GM18861 (cell line): ENCODE results near the gene TSPAN9.
A peak's percentile ranks its signal among the peaks of the same experiment; 100 is the strongest.

Experiments
- ATAC-seq: cut with Tn5 transposase; IDR thresholded peaks from one replicate; pipeline ENCODE4 v1.9.1; 2021; ENCODE audit not compliant: unreplicated experiment

Gene TSPAN9

DNA sequence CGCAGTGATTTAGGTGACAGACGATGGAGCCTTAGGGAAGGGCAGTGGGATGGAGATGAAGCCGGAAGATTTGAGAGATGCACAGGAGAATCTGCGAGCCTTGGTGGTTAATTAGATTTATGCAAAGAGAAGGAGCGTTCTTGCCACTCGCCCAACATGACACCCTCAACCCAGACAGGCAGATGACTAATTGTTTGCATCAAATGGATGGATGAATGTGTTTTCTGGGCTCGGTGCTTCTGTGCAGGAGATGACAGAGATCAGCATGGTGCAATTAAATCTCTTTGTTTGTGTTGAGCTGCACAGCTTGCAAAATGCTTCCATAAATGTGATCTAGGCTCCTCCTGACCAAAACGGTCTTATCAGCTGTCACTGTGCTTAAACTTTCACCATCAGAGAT lies 211.5 kb downstream of the TSPAN9 start:
- ATAC-seq, result no peak

DNA sequence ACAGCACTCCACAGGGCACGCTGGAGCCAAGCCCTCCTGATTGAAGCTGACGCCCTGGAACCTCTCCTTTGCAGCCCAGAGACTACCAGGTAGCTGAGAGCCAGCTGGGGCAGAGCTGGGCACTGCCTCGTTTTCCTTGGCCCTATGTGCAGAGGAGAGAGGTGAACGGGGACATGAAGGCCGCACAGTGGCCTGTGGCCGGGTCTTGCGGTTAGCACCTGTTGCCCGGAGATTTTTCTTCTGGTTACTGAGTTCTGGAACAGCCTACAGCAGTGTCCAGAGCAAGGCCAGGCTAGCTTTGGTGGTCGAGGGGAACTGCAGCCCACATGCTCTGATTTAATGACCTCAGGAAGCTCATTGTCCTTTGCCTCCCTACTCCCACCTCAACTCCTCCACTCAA lies 212.5 kb downstream of the TSPAN9 start:
- ATAC-seq, result no peak

DNA sequence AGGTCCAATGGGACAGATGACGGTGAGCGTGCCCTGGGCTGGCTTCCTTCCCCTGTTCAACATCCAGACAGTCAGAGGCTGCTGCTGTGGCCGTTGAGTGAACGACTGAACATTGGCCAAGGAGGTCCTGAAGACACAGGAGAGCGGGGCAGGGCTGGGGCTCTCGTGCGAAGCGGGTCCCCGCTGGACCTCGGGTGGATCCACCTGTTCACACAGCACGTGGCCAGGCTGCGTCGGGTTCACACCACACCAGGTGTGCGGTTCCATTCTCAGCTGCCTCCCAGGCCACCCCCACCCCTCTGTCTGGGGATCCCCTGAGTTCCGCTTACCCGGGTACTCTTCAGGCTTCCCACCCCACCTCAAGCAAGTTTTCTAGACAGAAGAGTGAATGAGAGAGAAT lies 214.8 kb downstream of the TSPAN9 start:
- no peak for ATAC-seq

DNA sequence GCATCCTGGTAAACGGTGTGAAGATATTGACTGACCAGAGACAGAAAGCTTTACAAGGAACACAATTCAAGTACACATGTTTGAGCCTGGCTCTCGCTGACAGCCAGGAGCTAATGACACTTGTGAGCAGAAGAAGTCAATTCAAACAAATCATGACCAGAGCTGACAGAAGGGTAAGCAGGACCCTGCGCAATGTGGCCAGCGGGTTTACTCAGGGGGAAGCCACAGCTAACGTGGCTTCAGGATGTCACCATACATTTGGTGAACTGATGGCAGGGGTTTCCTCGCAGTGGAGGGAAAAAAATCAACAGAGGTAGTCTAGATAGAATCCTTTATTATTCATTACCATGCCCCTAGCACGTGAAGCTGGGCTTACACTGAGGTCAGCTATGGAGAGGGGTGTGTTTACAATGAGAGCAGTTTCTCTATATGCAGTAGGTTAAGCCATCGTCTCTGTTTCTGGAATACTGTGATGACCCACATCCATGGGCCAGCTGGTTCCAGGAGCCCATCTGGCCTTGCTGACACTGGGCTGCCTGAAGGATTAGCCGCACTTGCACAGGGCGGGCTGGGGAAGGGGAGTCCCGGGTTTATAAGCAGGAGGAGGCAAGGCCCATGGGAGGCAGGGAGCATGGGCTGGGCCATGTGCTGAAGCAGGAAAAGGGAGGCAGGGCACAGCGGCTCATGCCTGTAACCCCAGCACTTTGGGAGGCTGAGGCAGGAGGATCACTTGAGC lies 215.7 kb downstream of the TSPAN9 start:
- ATAC-seq, result no peak

DNA sequence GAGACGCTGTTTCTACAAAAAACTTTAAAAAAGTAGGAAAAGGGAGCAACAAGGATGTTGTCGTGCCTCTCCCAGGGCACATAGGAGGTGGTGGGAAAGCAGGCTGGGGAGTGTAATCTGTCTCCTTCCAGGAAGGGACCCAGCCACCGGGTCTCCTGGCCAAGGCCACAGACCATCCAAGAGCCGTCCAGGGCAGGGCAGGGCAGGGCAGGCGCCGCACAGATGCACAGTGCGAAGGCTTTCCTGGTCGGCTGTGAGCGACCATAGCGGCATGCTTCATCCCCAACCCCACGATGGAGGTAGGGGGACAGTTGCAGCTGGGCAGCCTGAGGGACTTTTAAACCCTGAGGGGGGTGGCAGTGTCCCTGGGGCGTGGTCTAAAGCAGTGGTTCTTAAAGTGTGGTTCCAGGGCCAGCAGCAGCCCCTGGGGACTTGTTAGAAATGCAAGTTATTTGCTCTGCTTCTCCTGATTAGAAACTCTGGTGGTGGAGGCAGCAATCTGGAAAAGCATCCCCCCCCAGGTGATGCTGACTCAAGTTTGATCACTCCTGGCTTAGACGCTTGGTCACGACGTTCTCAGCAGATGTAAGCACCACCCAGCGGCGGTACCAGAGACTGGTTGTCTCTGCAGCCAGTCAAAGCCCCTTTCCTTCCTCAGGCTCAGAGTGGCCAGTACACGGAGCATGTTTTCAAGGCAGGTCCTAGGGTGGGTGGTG lies 216.4 kb downstream of the TSPAN9 start:
- no peak for ATAC-seq

DNA sequence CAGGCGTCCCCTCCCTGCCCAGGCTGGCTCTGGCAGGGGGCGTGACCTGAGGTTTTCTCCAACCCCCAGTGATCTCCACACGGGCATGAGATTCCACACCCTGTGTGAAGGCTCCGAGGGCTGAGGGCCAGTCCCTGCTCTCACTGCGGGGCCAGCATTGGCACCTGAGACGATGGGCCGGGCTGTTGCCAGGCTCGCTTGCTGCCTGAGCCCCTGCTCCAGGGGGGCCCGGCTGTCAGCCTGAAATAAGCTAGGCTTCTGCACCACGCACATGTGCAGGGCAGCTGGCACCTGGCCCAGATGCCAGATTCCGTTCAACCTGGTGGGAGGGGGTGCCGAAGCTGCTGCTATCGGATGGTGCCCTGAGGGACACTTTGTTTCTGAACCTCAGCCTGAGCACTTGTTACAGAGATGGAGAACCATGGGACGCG lies 217.3 kb downstream of the TSPAN9 start:
- ATAC-seq, result no peak

DNA sequence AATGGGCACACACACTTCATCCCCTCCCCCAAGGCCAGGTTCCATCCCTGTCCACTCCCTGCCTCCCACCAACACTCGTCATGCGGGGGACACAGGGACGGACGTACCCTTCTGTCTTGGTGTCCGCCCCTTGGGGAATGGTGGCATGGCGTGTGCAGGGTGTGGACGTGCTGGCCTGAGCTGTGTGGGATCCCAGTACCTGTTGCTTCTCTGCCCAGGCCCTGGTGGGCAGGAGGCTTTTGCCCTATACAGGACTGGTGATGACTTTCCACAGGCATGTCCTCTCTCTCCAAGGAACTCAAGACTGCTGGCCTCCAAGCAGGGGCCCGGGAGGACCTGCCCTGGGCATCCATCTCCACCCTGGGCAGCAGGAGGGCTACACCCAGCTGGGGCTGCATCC lies 218.0 kb downstream of the TSPAN9 start:
- no peak for ATAC-seq

DNA sequence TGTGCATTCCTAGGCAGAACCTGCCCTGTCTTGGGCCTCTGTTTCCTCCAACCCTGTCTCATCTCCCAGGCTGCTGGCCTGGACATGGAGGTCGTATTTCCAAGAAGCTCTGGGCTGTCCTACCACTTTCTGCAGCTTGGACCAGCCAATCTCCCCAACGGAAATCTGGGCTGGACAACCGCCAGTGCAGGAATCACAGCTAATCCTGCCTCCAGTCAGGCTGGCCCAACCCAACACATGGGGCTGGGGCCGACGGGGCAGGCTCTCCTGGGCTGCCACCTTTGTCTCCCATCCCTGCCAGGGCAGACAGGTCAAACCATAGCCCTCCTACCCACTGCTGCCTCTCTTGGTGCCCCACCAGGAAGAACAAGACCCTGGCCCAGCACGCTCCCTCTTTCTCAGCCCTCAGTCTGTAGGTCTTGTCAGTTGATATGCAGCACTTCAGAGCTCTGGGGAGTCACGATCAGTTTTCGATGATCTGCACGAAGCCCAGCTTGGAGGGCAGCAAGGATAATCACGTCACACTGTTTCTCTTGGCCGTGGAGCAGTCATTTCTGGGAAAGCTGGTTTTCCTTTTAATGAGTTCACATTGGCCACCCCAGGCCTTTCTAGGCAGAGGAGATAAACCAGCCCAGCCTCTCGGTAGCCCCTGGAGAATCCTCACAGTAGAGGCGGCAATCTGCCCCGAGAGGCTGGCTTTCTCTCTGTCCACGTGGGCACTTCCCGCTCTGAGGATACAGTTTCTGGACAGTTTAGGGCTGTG lies 218.6 kb downstream of the TSPAN9 start:
- no peak for ATAC-seq

DNA sequence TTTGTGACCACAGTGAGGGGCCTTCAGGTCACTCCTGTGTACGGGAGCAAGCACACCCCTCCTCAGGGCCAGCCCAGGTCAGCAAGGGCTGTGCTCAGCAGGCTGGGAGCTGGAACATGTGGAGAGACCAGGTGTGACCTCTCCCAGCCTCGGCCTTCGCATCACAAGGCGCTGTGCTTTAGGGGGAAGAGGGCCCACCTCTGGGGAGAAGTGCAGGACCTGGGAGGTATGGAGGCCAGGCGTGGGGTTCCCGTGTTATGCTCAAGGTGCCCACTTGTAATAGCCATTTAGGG lies 219.2 kb downstream of the TSPAN9 start:
- ATAC-seq, result no peak

DNA sequence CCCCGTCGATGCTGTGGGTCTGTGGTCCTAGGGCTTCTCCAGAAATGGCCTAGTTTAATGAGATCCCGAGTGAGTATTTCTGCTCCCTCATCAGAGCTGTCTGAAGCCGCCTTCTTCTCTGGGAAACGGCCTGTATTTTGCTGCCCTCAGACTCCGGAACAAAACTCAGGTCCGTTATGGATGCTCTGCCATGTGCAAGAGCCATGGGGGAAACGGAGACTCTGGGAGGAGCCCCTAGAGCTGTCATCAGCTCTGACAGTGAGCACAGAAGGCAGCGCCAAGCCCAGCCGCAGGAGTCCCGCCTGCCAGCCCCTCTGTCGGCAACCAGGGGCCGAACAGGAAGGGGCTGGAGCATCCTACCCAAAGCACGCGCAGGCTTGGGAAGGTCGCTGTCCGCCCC lies 221.4 kb downstream of the TSPAN9 start:
- no peak for ATAC-seq

DNA sequence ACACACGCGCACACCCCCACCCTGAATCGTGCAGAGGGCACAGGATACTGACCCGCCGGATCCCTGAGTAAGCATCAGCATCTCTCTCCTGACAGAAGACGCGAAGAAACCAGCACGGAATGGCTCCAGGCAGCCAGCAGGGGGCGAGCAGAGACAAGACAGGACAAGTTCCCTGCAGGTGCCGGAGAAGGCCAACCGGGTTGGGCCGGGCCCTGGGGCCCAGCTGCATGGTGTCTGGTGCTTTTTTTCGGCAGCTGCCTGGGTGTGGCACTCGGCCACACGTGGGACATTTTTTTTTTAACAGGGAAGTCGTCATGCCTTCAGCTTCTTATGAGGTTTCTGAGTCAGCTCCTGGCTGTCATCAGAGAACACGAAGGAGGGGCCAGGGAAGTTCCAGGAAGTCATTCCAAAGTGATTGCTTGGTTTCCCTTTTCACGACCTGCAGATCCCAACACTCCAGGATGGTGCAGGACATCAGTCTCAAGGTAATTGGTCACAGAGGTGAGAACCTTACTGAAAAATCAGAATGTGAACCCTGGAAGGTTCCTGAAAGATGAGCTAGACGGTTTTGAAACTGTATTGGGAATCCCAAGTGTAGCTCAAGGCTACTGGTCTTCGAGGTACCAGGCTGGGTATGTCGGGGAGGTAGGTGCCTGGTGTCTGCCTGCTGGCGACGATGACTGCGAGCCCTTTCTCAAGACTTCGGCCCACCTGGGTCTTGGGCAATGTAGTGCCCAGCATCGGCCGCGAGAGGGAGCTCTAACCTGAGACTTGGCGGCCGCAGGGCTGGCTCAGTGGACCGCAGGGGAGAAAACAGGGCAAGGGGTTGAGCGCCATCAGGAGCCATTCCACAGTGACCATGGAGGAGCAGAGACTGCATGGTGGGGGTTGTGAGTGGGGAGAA lies 223.0 kb downstream of the TSPAN9 start:
- peak; percentile 68 for ATAC-seq

DNA sequence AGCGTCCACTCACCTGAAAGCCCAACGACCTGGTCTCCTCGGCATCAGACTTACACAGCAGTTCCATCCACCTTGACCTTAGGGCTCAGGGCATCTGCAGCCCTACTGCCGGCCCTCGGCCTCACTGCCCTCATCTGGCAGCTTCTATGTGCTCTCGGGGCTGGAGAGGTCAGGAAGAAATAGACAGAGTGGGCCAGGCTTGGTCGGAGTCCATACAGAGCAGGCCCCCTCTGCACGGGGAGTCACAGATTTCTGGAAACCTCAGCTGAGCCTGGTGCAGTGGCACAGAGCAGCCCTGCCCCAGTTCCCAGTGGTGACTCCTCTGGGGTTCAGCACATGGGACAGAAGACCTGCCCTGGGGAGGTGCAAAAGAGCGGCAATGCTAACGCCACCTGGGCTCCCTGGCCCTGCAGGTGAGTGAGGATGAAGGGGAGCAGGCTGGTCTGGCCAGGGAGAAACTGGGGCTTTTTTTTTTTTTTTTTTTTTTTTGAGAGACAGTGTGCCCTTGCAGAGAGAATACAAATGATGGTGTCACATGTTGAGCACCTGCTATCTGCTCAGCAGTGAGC lies 223.7 kb downstream of the TSPAN9 start:
- ATAC-seq, result no peak

DNA sequence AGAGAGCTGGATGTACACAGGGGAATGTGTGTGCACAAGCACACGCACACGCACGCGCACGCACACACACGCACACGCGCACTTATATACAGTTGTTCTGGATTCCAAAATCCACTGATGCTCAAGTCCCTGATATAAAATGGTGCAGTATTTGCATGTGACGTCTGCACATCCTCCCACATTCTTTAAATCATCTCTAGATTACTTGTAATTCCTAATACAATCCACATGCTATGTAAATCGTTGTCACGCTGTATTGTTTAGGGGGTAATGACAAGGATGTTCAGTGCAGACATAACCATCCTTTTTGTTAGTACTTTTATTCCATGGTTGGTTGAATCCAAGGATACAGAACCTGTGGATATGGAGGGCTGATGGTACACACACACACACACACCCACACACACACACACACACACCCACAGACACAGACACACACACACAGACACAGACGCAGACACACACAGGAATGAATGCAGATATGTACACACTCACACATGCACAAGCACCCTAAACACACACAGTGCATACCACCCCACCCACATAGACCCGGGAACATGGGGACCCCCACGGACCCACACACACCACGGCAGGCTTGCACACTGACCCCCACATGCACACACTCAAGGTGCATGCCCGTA lies 225.3 kb downstream of the TSPAN9 start:
- ATAC-seq, result no peak

DNA sequence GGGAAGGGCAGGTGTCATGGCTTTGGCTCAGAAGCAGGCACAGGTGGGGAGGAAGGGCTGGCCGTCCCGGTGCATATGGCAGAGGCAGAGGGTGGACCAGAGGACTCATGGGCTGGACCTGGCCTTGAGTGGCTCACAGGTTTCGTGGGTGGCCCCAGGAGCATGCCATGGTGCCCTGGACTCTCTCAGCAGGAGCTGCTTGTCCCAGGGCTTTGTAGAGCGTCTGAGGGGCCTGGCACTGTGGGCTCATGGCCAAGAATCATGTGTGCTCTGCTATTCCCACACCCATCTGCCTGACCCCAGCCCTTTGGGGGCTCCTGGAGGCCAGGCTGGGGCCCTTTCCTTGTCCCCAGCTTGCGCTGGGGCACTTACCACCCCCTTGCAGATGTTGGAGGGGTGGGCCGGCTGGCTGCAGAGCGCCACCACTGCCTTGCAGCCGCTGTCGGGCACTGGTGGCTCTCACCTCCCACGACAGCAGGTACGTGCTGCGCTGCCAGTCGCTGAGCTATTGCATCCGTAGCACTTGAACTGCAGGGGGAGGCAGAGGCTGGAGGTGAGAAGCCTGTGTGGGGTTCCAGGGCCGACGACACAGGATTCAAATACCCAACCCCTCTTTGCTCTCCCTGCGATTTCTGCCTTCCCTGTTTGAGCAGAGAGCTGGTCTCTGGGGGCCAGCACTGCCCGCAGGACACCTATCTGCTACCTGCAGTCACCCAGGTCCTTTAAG lies 226.4 kb downstream of the TSPAN9 start:
- no peak for ATAC-seq

DNA sequence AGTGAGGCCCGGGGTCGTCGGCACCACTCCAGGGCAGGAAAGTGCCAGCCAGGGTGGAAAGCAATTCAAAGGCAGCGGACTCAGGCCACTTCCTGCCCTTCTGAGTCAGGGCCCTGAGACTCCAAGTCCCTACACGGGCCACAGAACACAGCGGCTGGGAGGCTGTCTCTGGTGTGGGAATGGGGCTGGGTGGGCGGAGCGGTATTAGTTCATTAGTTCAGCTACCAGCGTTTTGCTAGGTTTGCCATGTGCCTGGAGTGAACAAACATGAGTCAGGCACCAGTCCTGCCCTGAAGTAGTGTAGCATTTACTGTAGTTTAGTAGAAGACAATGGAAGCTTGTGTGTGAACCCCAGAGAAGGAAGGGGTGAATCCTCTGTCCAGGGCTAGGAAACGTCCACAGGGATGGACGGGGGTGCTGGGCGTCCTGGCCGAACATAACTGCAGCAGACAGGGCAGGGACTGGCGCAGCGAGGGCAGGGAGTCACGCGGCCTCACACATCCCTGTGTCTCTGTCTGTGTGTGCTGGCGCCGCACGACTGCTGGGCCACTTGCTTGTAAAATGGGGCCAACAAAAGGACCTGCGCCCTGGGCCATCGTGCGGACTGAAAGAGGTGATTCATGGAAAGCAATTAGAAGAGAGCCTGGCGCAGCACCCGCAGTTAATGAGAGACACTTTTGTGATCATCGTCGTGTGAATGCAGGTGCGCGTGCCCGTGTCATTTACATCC lies 227.4 kb downstream of the TSPAN9 start:
- no peak for ATAC-seq

DNA sequence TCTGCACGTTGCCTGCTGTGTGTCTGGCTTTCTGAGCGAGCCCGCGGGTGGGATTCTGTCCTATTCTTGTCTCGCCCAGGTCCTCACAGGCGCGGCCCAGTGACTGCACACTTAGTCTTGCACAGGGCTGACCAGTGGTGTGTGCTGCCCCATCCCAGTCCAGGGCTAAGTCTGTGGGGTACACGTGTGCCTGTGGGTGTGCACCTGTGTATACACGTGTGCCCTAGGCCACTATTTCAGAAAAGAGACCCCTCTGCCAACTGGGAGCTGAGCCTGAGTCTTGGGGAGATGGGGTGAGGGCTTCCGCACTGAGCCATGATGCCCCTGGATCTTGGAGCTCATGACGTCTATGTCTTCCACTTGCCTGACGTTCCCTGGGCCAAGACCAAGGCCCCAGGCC lies 228.3 kb downstream of the TSPAN9 start:
- no peak for ATAC-seq

DNA sequence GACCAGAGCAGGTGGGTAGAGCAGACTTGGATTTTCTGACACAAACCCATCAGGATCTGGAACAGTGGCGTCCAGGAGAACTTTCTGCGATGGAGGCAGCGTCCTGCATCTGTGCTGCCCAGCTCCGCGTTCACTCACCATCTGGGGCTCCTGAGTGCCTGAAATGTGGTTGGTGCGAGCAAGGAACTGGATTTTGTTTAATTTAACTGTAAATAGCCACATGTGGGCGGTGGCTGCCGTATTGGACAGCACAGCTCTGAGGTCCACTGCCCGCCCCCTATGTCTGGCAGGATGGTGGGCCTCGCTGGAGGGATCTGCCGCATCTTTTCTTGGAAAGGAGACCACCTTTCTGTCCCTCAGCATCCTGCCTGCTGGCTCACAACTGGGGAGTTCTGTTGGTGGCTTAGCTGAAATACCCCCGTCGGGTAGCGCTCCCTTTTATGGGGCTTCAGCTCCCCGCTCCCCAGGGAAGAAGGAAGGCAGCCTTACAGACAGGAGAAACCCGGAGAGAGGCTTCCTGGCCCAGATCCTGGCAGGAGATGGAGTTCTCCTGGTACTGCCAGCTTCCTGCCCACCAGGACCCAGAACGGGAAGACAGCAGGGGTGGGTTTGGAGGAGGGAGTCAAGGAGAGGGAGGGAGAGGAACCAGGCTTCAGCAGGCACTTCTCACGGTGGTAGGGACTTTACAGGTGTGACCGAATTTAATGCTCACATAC lies 228.9 kb downstream of the TSPAN9 start:
- no peak for ATAC-seq

DNA sequence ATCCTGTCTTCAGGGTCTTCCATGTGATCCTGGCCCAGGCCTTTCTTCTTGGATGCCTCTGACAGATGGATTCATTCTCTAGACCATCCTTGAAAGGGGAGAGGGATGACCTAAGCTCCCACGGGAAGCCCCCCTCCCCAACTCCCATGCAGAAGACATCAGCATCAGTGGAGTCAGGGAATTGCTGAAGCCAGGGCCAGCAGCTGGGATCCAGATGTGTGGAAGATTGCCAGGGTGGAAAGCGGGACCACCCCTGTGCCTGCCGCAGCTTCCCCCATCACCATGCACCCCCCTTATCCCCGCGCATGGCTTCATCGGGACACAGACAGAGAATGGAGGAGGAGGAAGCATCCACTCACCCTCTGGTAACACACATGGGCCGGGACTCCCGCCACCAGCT lies 230.2 kb downstream of the TSPAN9 start:
- no peak for ATAC-seq
